ENCODE data around the gene SCD.
"Not testable (repeated sequence)": the region's sequence is repeated elsewhere in the genome, so short reads cannot be mapped to it uniquely, and the experiment has no call there.

Gene SCD

GRCh38 chr10:100362570-100363496 is 15.8 kb downstream of the SCD start:
- DNase-seq (ENCODE audit: low read depth), result no peak

- DNase-seq (ENCODE audit: low read depth), result no peak
Measured at GRCh38 chr10:100364175-100364574, 17.1 kb downstream of the SCD start.

- DNase-seq (ENCODE audit: low read depth), result no peak
Measured at GRCh38 chr10:100364735-100365391, 17.8 kb downstream of the SCD start.

GRCh38 chr10:100368721-100369120 is 21.7 kb downstream of the SCD start:
- DNase-seq (ENCODE audit: low read depth), result no peak

GRCh38 chr10:100370714-100371481 is 23.9 kb downstream of the SCD start:
- peak; percentile 28 for DNase-seq (ENCODE audit: low read depth)

- no peak for DNase-seq (ENCODE audit: low read depth)
Measured at GRCh38 chr10:100371482-100372027, 24.5 kb downstream of the SCD start.

- no peak for DNase-seq (ENCODE audit: low read depth)
Measured at GRCh38 chr10:100372415-100373297, 25.6 kb downstream of the SCD start.

- DNase-seq (ENCODE audit: low read depth), result peak; percentile 76
Measured at GRCh38 chr10:100373298-100374199, 26.5 kb downstream of the SCD start.

- no peak for DNase-seq (ENCODE audit: low read depth)
Measured at GRCh38 chr10:100374200-100374655, 27.2 kb downstream of the SCD start.

- DNase-seq (ENCODE audit: low read depth), result not testable (repeated sequence)
Measured at GRCh38 chr10:100374677-100375353, 27.8 kb downstream of the SCD start.

- not testable (repeated sequence) for DNase-seq (ENCODE audit: low read depth)
Measured at GRCh38 chr10:100376656-100377055, 29.6 kb downstream of the SCD start.

GRCh38 chr10:100377830-100378229 is 30.8 kb downstream of the SCD start:
- DNase-seq (ENCODE audit: low read depth), result no peak

- DNase-seq (ENCODE audit: low read depth), result no peak
Measured at GRCh38 chr10:100380400-100380799, 33.4 kb downstream of the SCD start.

- no peak for DNase-seq (ENCODE audit: low read depth)
Measured at GRCh38 chr10:100382553-100382952, 35.5 kb downstream of the SCD start.

GRCh38 chr10:100383251-100383650 is 36.2 kb downstream of the SCD start:
- DNase-seq (ENCODE audit: low read depth), result no peak

GRCh38 chr10:100391163-100392002 is 44.4 kb downstream of the SCD start:
- DNase-seq (ENCODE audit: low read depth), result no peak

GRCh38 chr10:100392686-100393003 is 45.6 kb downstream of the SCD start:
- no peak for DNase-seq (ENCODE audit: low read depth)

- DNase-seq (ENCODE audit: low read depth), result no peak
Measured at GRCh38 chr10:100395626-100396025, 48.6 kb downstream of the SCD start.

GRCh38 chr10:100396605-100397004 is 49.6 kb downstream of the SCD start:
- no peak for DNase-seq (ENCODE audit: low read depth)

Measured in stimulated activated CD8-positive, alpha-beta memory T cell treated with anti-CD3 and anti-CD28 coated beads, Interleukin-7, amount 100 ng/mL, for 24 hours (primary cell).